ENCODE measurements around the gene ALK.

Gene ALK

DNA sequence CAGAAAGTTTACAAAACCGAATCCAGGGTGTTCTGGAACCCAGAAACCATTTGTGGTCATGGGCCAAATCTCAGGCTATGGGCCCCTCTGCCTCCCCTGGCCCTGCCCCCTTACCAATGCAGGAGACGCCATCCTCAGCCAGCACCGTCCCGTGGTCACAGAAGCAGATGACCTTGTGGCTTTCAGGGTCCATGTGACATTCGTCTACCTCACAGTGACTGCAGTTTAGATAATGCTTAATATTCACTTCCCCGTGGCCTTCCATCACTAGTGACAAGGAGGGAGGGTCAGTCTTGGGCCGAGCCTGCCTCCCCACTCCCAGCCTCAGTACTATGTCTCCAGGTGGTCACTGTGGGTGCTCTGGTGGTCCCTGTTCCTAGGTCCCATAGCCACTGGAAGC, 694.6 kb downstream of the ALK start:
- no peak for DNase-seq (ENCODE audit: low read depth in 2 of 2)

DNA sequence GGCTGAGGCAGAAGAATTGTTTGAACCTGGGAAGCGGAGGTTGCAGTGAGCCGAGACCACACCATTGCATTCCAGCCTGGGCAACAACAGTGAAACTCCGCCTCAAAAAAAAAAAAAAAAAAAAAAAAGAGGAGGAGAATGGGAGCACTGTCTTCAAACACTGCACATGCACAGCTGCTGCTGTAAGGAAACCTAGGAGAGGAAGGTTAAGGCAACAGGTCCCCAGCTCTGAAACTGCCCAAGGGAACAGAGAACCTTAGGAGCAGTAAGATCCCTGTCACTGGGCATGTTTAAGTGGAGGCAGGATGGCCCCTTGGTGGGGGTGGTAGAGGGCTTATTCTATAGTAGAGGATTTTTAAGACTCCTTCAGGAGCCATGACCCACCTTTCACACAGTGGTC, 695.0 kb downstream of the ALK start:
- DNase-seq (ENCODE audit: low read depth in 2 of 2), result no peak

DNA sequence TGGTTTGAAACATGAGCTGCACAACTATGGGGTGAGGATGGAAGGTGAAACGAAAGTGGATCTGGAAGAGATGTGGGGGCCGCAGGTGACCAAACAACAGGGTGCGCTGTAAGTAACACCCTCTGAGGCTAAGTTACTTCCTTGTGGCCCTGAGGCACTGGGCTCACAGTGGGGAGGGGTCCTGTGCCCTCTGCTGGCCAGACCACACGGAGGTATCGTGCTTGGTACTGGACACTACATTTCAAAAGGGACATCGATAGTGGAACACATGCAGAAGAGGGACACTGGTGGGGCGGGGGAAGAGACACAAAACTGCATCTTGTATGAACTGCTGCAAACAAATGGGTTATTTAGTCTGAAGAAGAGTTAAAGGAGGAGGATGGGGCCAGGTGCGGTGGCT, 695.6 kb downstream of the ALK start:
- no peak for DNase-seq (ENCODE audit: low read depth in 2 of 2)

DNA sequence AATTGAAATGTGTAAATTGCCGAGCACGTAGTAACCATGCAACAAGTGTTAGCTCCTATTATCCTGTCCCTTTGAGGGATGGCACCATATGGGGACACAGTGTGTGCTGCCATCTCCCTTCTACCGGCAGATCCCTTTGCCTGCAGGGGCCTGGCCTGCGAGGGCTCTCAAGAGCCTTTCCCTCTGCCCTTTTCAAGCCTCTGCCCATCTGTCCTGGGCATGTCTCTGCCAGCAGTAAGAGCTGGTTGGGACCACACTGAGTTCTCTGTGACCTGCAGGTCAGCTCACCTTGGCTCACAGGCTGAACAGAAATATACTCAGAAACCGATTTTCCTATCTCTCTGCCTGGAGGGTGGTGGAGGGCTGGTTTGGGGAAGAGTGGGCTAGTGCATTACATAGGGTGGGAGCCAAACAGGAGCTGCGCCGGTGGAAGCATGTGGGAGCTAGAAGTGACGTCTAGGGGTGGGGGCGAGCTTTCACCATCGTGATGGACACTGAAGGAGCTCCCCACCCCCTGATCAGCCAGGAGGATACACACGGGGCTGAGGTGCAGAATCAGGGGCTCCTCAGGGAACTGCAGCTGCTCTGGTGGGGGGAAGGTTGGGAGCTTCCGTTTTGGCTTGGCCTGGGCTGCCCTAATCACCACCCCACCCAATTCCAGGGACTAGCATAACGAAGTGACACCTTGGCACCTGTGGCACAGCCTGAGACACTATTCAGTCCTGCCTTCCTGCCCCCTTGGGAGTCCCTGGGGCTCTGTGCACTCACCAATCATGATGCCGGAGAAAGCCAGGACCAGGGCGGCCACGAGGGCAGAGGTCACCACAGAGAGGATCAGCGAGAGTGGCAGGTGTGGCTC, 696.5 kb downstream of the ALK start:
- no peak for DNase-seq (ENCODE audit: low read depth in 2 of 2)

DNA sequence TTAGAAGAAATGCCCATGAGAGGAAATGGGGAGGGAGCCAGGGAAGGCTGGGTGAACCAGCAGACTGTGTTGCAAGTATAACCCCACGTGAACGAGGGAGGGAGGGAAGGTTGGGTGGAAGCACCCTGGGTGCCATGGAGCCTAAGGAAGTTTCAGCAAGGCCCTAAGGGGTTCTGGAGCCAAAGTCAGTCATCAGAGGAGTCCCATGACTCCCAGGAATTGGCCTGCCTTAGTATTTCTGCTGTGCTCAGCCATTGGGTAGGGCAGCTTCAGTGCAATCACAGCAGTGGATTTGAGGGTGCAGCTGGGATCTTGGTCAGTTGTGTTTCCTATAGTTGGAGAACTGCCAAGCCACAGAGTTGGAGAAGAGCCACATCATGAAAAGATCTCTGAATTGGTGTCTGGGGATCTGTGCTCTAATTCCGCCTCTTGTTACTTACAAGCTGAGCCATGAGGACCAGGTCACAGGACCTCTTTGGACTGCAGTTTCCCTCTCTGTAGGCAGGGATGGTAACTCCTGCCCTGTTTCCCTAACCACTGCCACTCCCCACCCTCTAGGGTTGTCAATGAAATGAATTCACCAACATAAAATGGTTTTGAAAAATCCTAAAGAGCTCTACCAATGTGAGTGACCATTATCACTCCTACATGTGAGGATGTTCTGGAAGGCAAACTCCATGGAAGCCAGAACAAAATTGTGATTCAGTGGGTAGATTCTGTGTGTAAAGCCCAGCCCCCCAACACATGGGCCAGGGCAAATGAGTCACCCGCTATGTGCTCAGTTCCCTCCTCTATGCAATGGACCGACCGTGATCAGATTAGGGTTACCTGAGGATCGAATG, 697.3 kb downstream of the ALK start:
- DNase-seq (ENCODE audit: low read depth in 2 of 2), result no peak

DNA sequence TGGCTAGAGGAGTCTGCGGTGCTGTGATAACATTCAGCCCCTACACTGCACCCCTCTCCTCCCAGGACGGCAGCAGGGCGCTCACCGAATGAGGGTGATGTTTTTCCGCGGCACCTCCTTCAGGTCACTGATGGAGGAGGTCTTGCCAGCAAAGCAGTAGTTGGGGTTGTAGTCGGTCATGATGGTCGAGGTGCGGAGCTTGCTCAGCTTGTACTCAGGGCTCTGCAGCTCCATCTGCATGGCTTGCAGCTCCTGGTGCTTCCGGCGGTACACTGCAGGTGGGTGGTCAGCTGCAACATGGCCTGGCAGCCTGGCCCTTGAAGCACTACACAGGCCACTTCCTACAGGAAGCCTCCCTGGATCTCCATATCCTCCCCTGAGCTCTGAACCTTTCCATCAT, 698.1 kb downstream of the ALK start:
- no peak for DNase-seq (ENCODE audit: low read depth in 2 of 2)

DNA sequence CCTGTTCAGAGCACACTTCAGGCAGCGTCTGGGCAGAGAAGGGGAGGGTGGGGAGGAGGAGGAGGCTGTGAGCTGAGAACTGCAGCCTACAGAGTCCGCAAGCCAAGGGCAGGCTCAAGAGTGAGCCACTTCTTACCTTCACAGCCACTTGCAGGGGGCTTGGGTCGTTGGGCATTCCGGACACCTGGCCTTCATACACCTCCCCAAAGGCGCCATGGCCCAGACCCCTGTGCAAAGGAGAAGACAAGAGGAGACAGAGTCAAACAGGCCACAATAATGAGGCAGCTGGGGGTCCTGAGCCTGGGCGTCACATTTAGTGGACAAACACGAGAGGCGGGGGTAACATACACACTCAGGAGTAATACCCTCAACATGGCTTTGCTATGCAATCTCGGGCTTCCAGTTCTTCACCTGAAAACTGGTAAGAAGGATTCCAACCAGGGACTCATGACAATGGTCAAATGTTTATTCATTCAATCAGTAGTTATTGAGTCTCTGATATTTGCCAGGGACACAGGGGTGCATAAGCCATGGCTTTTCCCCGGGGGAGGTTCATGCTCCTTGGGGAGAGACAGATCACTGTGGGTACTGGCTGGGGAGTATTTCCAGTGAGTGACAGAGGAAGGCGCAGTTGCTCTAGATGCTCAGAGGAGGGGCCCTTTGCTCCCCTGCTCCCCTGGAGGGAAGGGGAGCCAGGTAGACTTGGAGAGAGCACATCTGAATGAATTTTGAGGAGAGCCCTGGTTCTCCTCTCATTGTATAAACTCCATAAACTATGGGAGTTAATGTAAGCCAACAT, 698.8 kb downstream of the ALK start:
- no peak for DNase-seq (ENCODE audit: low read depth in 2 of 2)

DNA sequence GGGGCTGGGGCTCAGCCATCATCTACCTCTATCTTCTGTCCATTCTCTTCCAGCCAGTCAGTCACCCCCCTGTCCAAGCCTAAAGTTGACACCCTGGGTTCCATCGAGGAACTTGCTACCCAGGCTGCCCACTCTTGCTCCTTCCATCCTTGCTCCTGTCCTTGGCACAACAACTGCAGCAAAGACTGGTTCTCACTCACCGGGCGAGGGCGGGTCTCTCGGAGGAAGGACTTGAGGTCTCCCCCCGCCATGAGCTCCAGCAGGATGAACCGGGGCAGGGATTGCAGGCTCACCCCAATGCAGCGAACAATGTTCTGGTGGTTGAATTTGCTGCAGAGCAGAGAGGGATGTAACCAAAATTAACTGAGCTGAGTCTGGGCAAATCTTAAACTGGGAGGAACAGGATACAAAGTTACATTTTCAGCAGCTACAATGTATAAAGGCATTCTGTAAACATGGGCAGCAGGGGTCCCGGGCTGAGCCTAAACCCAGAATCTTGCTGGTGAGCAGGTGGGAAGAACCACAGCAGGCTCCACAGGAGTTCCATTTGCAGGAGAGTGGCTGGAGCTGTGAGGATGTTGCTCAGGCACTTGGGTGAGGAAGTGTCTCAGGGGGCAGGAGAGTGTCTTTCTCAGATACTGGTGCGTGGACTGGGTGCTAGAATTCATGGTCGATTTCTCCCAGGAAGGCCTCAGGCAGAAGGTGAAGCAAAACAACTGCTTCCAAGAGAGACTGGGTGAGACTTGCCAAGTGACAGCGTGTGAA, 700.7 kb downstream of the ALK start:
- no peak for DNase-seq (ENCODE audit: low read depth in 2 of 2)

DNA sequence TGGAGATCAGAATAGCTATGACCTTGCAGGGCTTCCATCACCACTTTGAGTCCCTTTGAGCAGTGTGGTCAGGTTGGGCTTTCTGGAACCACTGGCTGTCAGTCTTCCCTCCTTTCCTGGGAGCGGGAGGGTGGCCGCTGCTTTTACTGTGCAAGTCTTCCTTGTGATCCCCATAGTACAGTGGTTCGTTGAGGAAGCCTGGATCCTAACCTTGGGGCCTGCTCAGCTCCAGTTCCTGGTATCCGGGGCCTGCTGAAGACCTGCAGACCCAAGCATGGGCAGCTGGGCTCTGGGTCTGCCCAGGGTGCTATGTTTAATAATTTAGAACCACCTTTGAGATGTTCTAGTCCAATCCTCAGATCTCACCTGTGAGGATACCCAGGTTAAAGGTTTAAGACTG, 702.0 kb downstream of the ALK start:
- DNase-seq (ENCODE audit: low read depth in 2 of 2), result no peak

DNA sequence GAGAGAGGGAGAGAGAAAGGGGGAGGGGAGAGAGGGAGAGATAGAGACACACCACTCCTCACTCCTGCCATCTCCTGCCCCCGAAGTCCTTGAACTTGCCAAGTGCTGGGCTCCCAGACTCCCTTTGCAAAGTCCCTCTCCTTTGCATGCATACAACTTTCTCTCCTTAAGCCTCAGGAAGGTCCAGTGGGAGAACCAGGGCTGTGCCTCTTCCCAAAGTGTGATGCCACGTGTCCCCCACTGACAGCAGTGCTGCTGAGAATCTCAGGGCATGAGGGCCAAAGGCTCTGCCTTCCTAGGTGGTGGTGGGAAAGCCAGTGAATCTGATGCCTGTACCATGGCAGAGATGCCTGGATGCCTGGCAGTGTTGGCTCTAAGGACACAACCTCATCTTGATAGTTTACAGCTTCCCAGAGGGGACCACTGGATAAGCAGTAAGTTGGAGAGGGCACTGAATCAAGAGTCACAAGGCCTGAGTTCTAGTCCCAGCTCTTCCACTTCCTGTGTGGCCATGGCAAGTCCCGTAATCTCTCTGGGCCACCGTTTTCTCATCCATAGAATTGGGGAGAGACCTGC, 702.7 kb downstream of the ALK start:
- no peak for DNase-seq (ENCODE audit: low read depth in 2 of 2)

DNA sequence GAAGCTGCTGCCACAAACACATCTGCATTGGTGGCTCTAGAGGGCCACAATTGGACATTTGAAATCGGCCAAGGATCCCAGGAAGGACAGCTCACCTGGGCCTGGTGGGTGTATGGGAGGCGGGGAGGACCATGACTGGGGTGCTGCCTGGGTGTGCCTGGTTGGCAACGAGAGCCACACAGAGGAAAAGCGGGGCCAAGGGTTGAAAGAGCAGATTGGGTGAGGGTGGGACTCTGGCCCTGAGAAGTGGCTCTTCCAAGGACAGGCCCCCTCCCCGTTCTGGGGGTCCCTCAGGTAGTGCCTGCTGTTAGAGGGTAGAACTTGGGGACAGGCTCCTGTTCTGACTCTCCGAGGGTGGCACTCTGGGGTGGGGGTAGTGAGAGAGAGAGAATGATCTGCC, 703.3 kb downstream of the ALK start:
- no peak for DNase-seq (ENCODE audit: low read depth in 2 of 2)

DNA sequence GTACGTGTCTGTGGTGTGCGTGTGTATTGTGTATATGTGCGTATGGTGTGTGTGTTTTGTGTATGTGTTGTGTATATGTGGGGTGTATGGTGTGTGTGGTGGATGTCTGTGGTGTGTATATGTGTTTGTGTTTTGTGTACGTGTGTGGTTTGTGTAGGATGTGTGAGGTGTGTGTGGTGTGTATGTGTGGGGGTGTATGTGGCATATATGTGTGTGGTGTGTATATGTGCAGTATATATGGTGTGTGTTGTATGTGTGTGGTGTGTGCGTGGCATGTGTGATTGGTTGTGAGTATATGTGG, 704.8 kb downstream of the ALK start:
- DNase-seq (ENCODE audit: low read depth in 2 of 2), result no peak

DNA sequence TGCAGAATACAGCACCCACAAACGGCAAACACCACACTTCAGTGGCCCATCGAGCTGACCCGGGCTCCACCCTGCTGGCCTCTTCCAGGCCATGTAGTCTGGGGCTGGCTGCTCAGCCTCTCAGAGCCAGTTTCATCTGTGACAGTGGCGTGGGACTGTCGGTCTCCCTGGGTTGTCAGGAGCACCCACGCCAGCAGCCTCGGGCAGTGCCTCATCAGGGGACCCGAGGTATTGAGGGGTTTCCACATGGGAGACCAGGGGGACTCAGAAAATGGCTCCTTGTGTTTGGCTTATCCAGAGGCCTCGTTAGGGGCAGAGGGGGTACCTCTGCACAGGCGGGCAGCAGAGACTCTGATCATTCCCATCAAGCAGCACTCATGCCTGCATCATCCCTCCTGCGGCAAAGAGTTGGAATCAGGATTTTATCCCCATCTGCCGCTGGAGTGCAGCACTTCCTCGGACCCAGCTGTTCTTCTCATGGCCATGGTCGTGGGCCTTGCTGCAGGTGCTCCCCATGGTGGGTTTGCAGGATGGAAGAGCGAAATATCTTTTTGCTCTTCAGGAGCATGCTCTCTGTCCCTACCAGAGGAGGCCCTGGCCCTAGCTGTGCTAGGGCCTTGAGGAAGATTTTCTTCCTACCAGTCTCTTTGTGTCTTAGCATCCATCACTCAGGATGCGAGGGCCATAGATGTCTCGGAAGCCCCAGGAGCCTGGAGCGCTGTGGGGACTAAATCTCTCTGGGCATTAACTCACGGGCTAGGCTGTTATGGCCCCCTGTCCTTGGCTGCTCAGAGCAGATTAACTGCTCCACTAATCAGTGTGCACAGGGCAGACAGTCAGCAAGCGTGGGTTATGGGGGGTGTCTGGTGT, 705.4 kb downstream of the ALK start:
- DNase-seq (ENCODE audit: low read depth in 2 of 2), result no peak

DNA sequence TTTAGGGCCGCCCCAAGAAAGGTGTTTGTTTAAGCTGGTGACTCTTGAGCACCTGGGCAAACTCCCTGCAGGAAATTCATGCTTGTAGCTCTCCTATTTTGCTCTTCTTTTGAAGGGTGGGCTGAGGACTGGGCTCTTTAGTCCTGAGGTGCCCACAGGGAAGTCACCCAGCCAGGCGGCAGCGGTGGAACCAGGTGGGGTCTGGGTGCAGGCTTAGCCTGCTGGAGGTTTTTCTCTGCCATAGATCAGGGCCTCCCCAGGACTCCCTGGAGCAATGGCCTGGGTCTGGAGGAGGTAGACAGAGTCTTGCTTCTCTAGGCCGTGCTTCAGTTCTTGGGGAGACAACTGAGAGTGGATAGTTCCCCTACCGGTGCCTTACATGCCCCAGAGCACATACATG, 706.3 kb downstream of the ALK start:
- DNase-seq (ENCODE audit: low read depth in 2 of 2), result no peak

DNA sequence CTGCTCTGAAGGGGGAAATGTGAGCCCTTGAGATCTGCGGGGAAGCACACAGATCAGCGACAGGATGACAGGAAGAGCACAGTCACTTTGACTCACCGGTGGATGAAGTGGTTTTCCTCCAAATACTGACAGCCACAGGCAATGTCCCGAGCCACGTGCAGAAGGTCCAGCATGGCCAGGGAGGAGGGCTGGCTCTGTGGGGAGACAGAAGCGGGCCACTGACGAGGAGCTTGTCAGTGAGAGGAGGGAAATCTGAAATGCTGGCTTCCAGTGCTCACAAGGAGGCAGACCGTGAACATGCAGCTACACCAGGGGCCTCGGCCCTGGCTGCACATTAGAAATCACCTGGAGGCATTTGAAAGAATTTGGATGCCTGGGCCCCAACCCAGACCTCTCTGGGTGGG, 707.5 kb downstream of the ALK start:
- DNase-seq (ENCODE audit: low read depth in 2 of 2), result no peak

DNA sequence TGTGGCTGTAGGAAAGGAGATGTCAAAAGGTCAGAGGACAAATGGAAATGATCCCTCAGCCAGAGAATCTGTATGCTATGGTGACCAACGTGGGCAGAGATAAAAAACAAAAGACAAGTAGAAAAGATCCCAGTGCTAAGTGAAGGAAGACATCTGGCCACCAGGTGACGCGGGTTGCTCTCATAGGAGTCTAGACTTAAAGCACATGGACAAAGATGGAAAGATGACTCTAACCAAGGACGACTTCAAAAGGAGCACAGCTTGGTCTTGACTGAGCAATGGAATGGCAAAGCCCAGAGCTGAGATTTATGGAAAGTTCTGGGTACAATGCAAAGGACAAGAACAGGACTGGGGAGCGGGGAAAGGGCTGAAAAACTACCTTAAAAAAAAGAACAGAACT, 709.4 kb downstream of the ALK start:
- DNase-seq (ENCODE audit: low read depth in 2 of 2), result no peak

DNA sequence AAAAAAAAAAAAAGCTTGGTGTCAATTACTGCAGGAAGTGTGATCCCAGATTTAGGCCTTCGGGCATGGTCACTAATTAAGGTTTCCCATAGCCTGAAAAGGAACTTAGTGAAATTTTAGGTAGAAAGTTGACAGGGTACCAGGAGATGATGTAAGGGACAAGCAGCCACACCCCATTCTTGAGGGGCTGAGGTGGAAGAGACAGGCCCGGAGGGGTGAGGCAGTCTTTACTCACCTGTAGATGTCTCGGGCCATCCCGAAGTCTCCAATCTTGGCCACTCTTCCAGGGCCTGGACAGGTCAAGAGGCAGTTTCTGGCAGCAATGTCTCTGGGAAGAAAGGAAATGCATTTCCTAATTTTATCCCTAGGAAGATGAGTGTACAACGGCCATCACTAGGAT, 711.8 kb downstream of the ALK start:
- no peak for DNase-seq (ENCODE audit: low read depth in 2 of 2)

DNA sequence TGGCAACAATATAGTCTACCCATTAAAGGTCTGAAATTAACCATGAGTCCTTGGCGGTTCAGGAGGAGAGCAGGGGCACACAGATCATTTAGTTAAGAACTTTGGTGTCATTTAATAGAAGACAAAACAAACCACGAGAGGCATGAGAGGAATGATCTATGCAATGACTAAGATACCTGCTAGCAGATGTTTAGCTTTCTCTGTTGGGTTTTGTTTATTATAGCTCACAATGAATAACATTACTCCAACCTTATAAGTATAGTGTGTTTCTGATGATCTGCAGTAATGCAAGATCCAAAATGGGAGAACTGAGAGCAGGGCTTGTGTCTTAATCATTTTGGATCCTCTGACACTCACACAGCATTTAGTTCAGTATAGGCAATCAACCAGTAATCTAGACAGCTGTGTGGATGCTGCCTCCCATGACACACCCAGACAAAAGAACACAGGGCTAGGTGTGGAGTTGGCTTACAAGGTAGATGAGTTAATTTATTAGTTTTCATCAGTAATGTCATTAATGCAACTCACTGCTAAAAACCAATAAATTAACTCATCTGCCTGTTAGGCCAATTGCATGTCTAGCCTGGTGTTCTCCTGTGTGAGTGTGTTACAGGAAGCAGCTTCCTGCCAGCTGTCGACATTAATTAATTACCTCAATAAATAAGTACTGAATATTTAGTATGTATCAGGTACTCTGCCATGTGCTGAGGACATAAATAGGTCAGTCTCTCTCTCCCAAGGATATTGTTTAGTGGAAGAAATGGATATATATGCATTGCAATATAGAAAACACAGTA, 713.8 kb downstream of the ALK start:
- no peak for DNase-seq (ENCODE audit: low read depth in 2 of 2)

DNA sequence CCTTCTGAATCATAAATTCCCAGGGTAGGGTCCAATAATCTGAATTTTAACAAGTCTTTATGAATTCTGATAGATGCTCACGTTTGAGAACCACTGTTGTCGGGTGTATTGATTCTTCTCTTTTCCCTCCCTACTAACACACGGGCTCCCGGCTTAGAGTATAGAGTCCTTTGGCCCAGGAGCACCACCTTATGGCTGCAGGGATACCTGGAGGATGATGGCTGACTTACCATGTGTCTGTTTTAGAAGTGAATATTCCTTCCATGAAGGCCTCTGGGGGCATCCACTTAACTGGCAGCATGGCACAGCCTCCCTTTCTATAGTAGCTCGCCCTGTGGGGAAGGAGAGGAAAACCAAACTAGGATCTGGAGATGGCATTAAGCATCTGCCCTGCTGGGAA, 714.4 kb downstream of the ALK start:
- no peak for DNase-seq (ENCODE audit: low read depth in 2 of 2)
